K562 (cell line): ENCODE results near the gene CTSW. TPM values are rescaled to one million over a fixed set of nuclear protein-coding genes. Genes with fewer than 3 reads are reported as not detected.

Experiments
- CXXC5 ChIP-seq: fragments of 250-450 bp; sonication (Bioruptor Pico); IDR thresholded peaks from 2 replicates; pipeline ENCODE4 v1.8.0; 2022; ENCODE audit warnings: inconsistent platforms, mild to moderate bottlenecking, moderate library complexity
- DPF2 ChIP-seq: fragments of 450-650 bp; IDR thresholded peaks from 2 replicates; pipeline ENCODE4 v1.6.1; 2016
- EGR1 ChIP-seq: fragments of 450-650 bp; conservative IDR thresholded peaks from 2 replicates; pipeline ENCODE4 v1.6.1; 2017; ENCODE audit warnings: mild to moderate bottlenecking
- HMGN3 ChIP-seq: IDR thresholded peaks from 2 replicates; pipeline ENCODE4 v1.6.1; 2011; ENCODE audit warnings: borderline replicate concordance, low read depth, mild to moderate bottlenecking, mixed read lengths, low read length; ENCODE audit not compliant: insufficient read length; ENCODE audit errors: extremely low read depth
- KAT7 ChIP-seq: sonication (generic); formaldehyde crosslinking; IDR thresholded peaks from 2 replicates; pipeline ENCODE4 v1.8.0; 2022; ENCODE audit warnings: missing genetic modification reagents, mild to moderate bottlenecking, borderline replicate concordance
- KLF6 ChIP-seq: fragments of 250-450 bp; sonication (Bioruptor Pico); IDR thresholded peaks from 2 replicates; pipeline ENCODE4 v1.4.0; 2020; ENCODE audit warnings: mild to moderate bottlenecking, moderate library complexity, borderline replicate concordance
- MCM2 ChIP-seq: fragments of 450-650 bp; IDR thresholded peaks from 2 replicates; pipeline ENCODE4 v1.6.1; 2017; ENCODE audit warnings: low read depth, mild to moderate bottlenecking
- NR2C2 ChIP-seq, 2 experiments: fragments of 200-800 bp in 1 of 2; sonication (Bioruptor generic) in 1 of 2; sonication (generic) in 1 of 2; formaldehyde crosslinking in 1 of 2; IDR thresholded peaks; 2 replicates each; pipeline versions ENCODE4 v1.6.1 to v1.8.0; 2016 to 2022; ENCODE audit warnings: mild to moderate bottlenecking in 1 of 2, missing compliant biosample characterization in 1 of 2, missing genetic modification characterization in 1 of 2, missing genetic modification reagents in 1 of 2
- PHB2 ChIP-seq: fragments of 450-650 bp; IDR thresholded peaks from 2 replicates; pipeline ENCODE4 v1.6.1; 2017; ENCODE audit warnings: low read depth
- PRMT5 ChIP-seq: sonication (generic); formaldehyde crosslinking; IDR thresholded peaks from 2 replicates; pipeline ENCODE4 v1.5.0; 2020; ENCODE audit warnings: missing genetic modification reagents
- RBFOX2 ChIP-seq: fragments of 200-400 bp; formaldehyde crosslinking; IDR thresholded peaks from 2 replicates; pipeline ENCODE4 v1.6.1; 2017; ENCODE audit warnings: low read depth, mild to moderate bottlenecking, low read length, moderate library complexity
- SMAD3 ChIP-seq: fragments of 450-650 bp; formaldehyde crosslinking; conservative IDR thresholded peaks from 2 replicates; pipeline ENCODE4 v1.4.0; 2020; ENCODE audit warnings: mild to moderate bottlenecking
- TAF1 ChIP-seq: IDR thresholded peaks from 2 replicates; pipeline ENCODE4 v1.6.1; 2011; ENCODE audit warnings: mild to moderate bottlenecking, low read length, moderate library complexity; ENCODE audit not compliant: insufficient read depth, control insufficient read depth, severe bottlenecking; ENCODE audit errors: extremely low read depth
- ZBTB1 ChIP-seq: sonication (generic); formaldehyde crosslinking; IDR thresholded peaks from 2 replicates; pipeline ENCODE4 v1.8.1; 2023; ENCODE audit warnings: missing genetic modification reagents, low read depth, mild to moderate bottlenecking, borderline replicate concordance
- ZNF431 ChIP-seq: sonication (generic); formaldehyde crosslinking; IDR thresholded peaks from 2 replicates; pipeline ENCODE4 v1.8.0; 2022; ENCODE audit warnings: mild to moderate bottlenecking, missing genetic modification reagents
- polyA plus RNA-seq, 8 experiments: library from polyadenylated mRNA; depleted of rRNA in 4 of 8; stranded (reverse) in 5 of 8; unstranded in 3 of 8; fragments of >200 nt; fragmentation: Nextera tagmentation in 2 of 8; fragmentation: Illumina TruSeq in 1 of 8; extraction: Ambion mirVana in 2 of 8; extraction: Trizol in 1 of 8; gene quantifications; 2 replicates each; pipeline versions ENCODE4 v1.2.1 to v1.2.3, GENCODE V29; 2011 to 2014; ENCODE audit warnings: inconsistent platforms in 1 of 8, missing spikeins in 1 of 8
- total RNA-seq, 7 experiments: library from RNA; depleted of rRNA in 6 of 7; stranded (reverse); fragments of >200 nt in 6 of 7; fragmentation: Illumina TruSeq in 2 of 7; extraction: Trizol in 2 of 7; gene quantifications; 2 replicates each; pipeline versions ENCODE4 v1.2.1 to v1.2.3, GENCODE V29; 2011 to 2021; ENCODE audit warnings: low replicate concordance in 1 of 7
- TF ChIP-seq, protein P1 (sequence below): sonication (generic); formaldehyde crosslinking; IDR thresholded peaks from 2 replicates; pipeline ENCODE4 v1.9.0; 2022; ENCODE audit warnings: mild to moderate bottlenecking, missing genetic modification reagents
- TF ChIP-seq, protein P2 (sequence below), 3 experiments: fragments of 200-800 bp in 1 of 3; sonication (Bioruptor generic) in 1 of 3; sonication (generic) in 1 of 3; formaldehyde crosslinking in 1 of 3; IDR thresholded peaks; 2 replicates each; pipeline versions ENCODE4 v1.6.1 to v1.8.0; 2016 to 2022; ENCODE audit warnings: mild to moderate bottlenecking in 2 of 3, missing compliant biosample characterization in 2 of 3, missing genetic modification characterization in 2 of 3, missing genetic modification reagents in 1 of 3
- TF ChIP-seq, protein P3 (sequence below): fragments of 450-650 bp; IDR thresholded peaks from 2 replicates; pipeline ENCODE4 v1.6.1; 2018; ENCODE audit not compliant: partially characterized antibody
- TF ChIP-seq, protein P4 (sequence below), 2 experiments: fragments of 450-650 bp in 1 of 2; IDR thresholded peaks; 2 replicates each; pipeline ENCODE4 v1.6.1; 2011 to 2017; ENCODE audit warnings: low read depth in 2 of 2, antibody characterized with exemption in 1 of 2, borderline replicate concordance in 1 of 2, low read length in 1 of 2, mild to moderate bottlenecking in 1 of 2, mixed read lengths in 1 of 2; ENCODE audit not compliant: control insufficient read depth in 1 of 2

The CTSW gene
- total and polyA plus RNA-seq, 9 of the 15 experiments (the other 6 are each of a cell fraction or from before 2014, with no cell fraction given): 0.04 TPM; not detected in 8

DNA sequence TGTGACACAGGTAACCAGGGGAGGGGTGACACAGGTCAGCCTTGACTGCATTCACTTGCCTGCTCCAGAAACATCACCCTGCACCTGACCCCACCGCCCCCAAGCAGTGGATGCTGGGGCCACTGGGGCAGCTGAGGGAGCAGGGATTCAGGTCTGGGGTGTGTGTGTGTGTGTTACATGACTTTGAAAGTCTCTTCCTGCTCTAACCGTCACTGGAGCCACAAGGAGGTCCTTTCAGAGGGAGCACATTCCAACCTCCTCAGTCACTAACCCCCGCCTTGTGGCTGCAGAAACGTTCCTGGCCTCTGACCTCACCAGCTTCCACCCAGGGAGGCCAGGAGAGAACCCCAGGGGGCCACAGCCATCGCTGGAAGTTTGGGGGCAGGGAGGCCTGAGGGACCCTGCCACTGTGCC is 23.4 kb downstream of the CTSW start (continued):
- no peak for TF ChIP-seq KLF6 (CRISPR knock-in tag)
- peak; percentile 86; the same call in 1 of the 2 replicates for TF ChIP-seq ZBTB1 (CRISPR knock-in tag)
- no peak for TF ChIP-seq PRMT5 (CRISPR knock-in tag)
- TF ChIP-seq, protein P1, sequence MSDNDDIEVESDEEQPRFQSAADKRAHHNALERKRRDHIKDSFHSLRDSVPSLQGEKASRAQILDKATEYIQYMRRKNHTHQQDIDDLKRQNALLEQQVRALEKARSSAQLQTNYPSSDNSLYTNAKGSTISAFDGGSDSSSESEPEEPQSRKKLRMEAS (CRISPR knock-in tag): peak; percentile 25; the same call in 1 of the 2 replicates
- no peak for TF ChIP-seq MCM2
- peak; percentile 29 for TF ChIP-seq HMGN3
- TF ChIP-seq TAF1: peak; percentile 45
- TF ChIP-seq, protein P2, sequence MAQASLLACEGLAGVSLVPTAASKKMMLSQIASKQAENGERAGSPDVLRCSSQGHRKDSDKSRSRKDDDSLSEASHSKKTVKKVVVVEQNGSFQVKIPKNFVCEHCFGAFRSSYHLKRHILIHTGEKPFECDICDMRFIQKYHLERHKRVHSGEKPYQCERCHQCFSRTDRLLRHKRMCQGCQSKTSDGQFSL (CRISPR knock-in tag; IDR thresholded peaks at IDR 0.05): no peak
- TF ChIP-seq, protein P2 (tag; IDR thresholded peaks at IDR 0.05): no peak
- no peak for TF ChIP-seq PHB2
- peak; percentile 53 for TF ChIP-seq RBFOX2
- TF ChIP-seq DPF2: peak; percentile 54; the same call in 1 of the 2 replicates
- 0 out of 2 replicates have a peak, but pooled peaks have one; percentile 6 for TF ChIP-seq CXXC5 (CRISPR knock-in tag)
- TF ChIP-seq NR2C2 (CRISPR knock-in tag; IDR thresholded peaks at IDR 0.05): no peak
- peak; percentile 72 for TF ChIP-seq NR2C2 (tag; IDR thresholded peaks at IDR 0.05)
- TF ChIP-seq ZNF431 (CRISPR knock-in tag): 0 out of 2 replicates have a peak, but pooled peaks have one; percentile 45
- TF ChIP-seq EGR1: peak; percentile 25; the same call in 1 of the 2 replicates
- TF ChIP-seq, protein P3, sequence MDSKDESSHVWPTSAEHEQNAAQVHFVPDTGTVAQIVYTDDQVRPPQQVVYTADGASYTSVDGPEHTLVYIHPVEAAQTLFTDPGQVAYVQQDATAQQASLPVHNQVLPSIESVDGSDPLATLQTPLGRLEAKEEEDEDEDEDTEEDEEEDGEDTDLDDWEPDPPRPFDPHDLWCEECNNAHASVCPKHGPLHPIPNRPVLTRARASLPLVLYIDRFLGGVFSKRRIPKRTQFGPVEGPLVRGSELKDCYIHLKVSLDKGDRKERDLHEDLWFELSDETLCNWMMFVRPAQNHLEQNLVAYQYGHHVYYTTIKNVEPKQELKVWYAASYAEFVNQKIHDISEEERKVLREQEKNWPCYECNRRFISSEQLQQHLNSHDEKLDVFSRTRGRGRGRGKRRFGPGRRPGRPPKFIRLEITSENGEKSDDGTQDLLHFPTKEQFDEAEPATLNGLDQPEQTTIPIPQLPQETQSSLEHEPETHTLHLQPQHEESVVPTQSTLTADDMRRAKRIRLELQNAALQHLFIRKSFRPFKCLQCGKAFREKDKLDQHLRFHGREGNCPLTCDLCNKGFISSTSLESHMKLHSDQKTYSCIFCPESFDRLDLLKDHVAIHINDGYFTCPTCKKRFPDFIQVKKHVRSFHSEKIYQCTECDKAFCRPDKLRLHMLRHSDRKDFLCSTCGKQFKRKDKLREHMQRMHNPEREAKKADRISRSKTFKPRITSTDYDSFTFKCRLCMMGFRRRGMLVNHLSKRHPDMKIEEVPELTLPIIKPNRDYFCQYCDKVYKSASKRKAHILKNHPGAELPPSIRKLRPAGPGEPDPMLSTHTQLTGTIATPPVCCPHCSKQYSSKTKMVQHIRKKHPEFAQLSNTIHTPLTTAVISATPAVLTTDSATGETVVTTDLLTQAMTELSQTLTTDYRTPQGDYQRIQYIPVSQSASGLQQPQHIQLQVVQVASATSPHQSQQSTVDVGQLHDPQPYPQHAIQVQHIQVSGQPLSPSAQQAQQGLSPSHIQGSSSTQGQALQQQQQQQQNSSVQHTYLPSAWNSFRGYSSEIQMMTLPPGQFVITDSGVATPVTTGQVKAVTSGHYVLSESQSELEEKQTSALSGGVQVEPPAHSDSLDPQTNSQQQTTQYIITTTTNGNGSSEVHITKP: peak; percentile 40
- TF ChIP-seq, protein P4, sequence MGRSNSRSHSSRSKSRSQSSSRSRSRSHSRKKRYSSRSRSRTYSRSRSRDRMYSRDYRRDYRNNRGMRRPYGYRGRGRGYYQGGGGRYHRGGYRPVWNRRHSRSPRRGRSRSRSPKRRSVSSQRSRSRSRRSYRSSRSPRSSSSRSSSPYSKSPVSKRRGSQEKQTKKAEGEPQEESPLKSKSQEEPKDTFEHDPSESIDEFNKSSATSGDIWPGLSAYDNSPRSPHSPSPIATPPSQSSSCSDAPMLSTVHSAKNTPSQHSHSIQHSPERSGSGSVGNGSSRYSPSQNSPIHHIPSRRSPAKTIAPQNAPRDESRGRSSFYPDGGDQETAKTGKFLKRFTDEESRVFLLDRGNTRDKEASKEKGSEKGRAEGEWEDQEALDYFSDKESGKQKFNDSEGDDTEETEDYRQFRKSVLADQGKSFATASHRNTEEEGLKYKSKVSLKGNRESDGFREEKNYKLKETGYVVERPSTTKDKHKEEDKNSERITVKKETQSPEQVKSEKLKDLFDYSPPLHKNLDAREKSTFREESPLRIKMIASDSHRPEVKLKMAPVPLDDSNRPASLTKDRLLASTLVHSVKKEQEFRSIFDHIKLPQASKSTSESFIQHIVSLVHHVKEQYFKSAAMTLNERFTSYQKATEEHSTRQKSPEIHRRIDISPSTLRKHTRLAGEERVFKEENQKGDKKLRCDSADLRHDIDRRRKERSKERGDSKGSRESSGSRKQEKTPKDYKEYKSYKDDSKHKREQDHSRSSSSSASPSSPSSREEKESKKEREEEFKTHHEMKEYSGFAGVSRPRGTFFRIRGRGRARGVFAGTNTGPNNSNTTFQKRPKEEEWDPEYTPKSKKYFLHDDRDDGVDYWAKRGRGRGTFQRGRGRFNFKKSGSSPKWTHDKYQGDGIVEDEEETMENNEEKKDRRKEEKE (IDR thresholded peaks at IDR 0.05; ENCODE audit: borderline replicate concordance in 1 of 2, control insufficient read depth in 1 of 2, low read depth in 2 of 2, low read length in 1 of 2): 0 out of 4 replicates have a peak, but pooled peaks of 1 of the 2 experiments have one; percentile 25
- TF ChIP-seq KAT7 (CRISPR knock-in tag): 0 out of 2 replicates have a peak, but pooled peaks have one; percentile 45
- TF ChIP-seq SMAD3 (CRISPR knock-in tag): no peak
